HEK293 (cell line): ENCODE results near the gene SZT2.
"Not testable (repeated sequence)": the region's sequence is repeated elsewhere in the genome, so short reads cannot be mapped to it uniquely, and the experiment has no call there.

Source experiments
- CTCF ChIA-PET: fragments of 350-600 bp; formaldehyde crosslinking; extraction: SDS; loops from one replicate; lab custom pipeline; 2021; ENCODE audit warnings: antibody characterized with exemption; lab: Yijun Ruan, JAX
- POLR2A ChIA-PET: fragments of 300-600 bp; formaldehyde crosslinking; extraction: SDS; loops from one replicate; lab custom pipeline; 2020; ENCODE audit warnings: antibody characterized with exemption, inconsistent platforms; lab: Yijun Ruan, JAX
- H3K27ac ChIP-seq: fragments of 200-500 bp; sonication (Bioruptor generic); 2 replicates; pipeline ENCODE4 v1.5.1; 2014; ENCODE audit warnings: low read depth, low read length, control low read depth, inconsistent platforms; ENCODE audit errors: extremely low read depth
- H3K36me3 ChIP-seq, 2 experiments: fragments of 200-500 bp in 1 of 2; sonication (Bioruptor generic) in 1 of 2; 1 replicate in 1 of 2; 2 replicates in 1 of 2; pipeline ENCODE4 v1.5.1; 2014 to 2017; ENCODE audit warnings: inconsistent platforms in 2 of 2, low read length in 2 of 2; ENCODE audit not compliant: control insufficient read depth in 2 of 2, insufficient read depth in 1 of 2
- H3K4me1 ChIP-seq: fragments of 200-500 bp; sonication (Bioruptor generic); 2 replicates; pipeline ENCODE4 v1.5.1; 2014; ENCODE audit warnings: mild to moderate bottlenecking, low read length, inconsistent platforms; ENCODE audit not compliant: control insufficient read depth, insufficient read depth
- H3K4me3 ChIP-seq: 2 replicates; pipeline ENCODE4 v1.5.1; 2011; ENCODE audit warnings: low read depth, mild to moderate bottlenecking, control low read depth, low read length, moderate library complexity
- H3K9me3 ChIP-seq: fragments of 200-500 bp; sonication (Bioruptor generic); 2 replicates; pipeline ENCODE4 v1.5.1; 2014; ENCODE audit warnings: low read depth, low read length, inconsistent platforms; ENCODE audit not compliant: control insufficient read depth, insufficient read depth
- ELK4 ChIP-seq: IDR thresholded peaks from 2 replicates; pipeline ENCODE4 v1.6.1; 2011; ENCODE audit warnings: mild to moderate bottlenecking, low read depth, low read length, borderline replicate concordance
- FEZF1 ChIP-seq: fragments of 450-650 bp; formaldehyde crosslinking; IDR thresholded peaks from 2 replicates; pipeline ENCODE4 v1.5.1; 2016; ENCODE audit warnings: missing biosample characterization, missing genetic modification characterization
- HOXC10 ChIP-seq: sonication (generic); formaldehyde crosslinking; IDR thresholded peaks from 2 replicates; pipeline ENCODE4 v1.8.1; 2023; ENCODE audit warnings: mild to moderate bottlenecking, missing genetic modification reagents
- KLF1 ChIP-seq: fragments of 450-650 bp; formaldehyde crosslinking; IDR thresholded peaks from 2 replicates; pipeline ENCODE4 v1.5.1; 2016; ENCODE audit warnings: missing biosample characterization, missing genetic modification characterization
- SCRT2 ChIP-seq: fragments of 450-650 bp; formaldehyde crosslinking; IDR thresholded peaks from 2 replicates; pipeline ENCODE4 v1.5.1; 2016; ENCODE audit warnings: missing biosample characterization, missing genetic modification characterization
- SP2 ChIP-seq: fragments of 450-650 bp; formaldehyde crosslinking; IDR thresholded peaks from 2 replicates; pipeline ENCODE4 v1.5.1; 2016; ENCODE audit warnings: missing biosample characterization, missing genetic modification characterization
- SP7 ChIP-seq: fragments of 450-650 bp; formaldehyde crosslinking; IDR thresholded peaks from 2 replicates; pipeline ENCODE4 v1.5.1; 2016; ENCODE audit warnings: missing biosample characterization, missing genetic modification characterization
- ZIC2 ChIP-seq: fragments of 450-650 bp; formaldehyde crosslinking; IDR thresholded peaks from 2 replicates; pipeline ENCODE4 v1.5.1; 2016; ENCODE audit warnings: missing biosample characterization, missing genetic modification characterization
- ZNF112 ChIP-seq: fragments of 450-650 bp; formaldehyde crosslinking; IDR thresholded peaks from 2 replicates; pipeline ENCODE4 v1.5.0; 2017; ENCODE audit warnings: missing biosample characterization, missing genetic modification characterization
- ZNF114 ChIP-seq: fragments of 450-650 bp; formaldehyde crosslinking; IDR thresholded peaks from 2 replicates; pipeline ENCODE4 v1.5.0; 2017; ENCODE audit warnings: missing biosample characterization, missing genetic modification characterization
- ZNF121 ChIP-seq: fragments of 450-650 bp; formaldehyde crosslinking; IDR thresholded peaks from 2 replicates; pipeline ENCODE4 v1.5.1; 2016; ENCODE audit warnings: missing biosample characterization, missing genetic modification characterization
- ZNF138 ChIP-seq: fragments of 450-650 bp; formaldehyde crosslinking; IDR thresholded peaks from 2 replicates; pipeline ENCODE4 v1.5.1; 2016; ENCODE audit warnings: missing biosample characterization, missing genetic modification characterization, borderline replicate concordance
- ZNF2 ChIP-seq: fragments of 450-650 bp; formaldehyde crosslinking; IDR thresholded peaks from 2 replicates; pipeline ENCODE4 v1.5.1; 2016; ENCODE audit warnings: missing biosample characterization, missing genetic modification characterization
- ZNF202 ChIP-seq: fragments of 450-650 bp; formaldehyde crosslinking; IDR thresholded peaks from 2 replicates; pipeline ENCODE4 v1.5.1; 2016; ENCODE audit warnings: missing biosample characterization, missing genetic modification characterization, borderline replicate concordance
- ZNF248 ChIP-seq: fragments of 450-650 bp; formaldehyde crosslinking; IDR thresholded peaks from 2 replicates; pipeline ENCODE4 v1.5.1; 2017; ENCODE audit warnings: missing biosample characterization, missing genetic modification characterization
- ZNF26 ChIP-seq: fragments of 450-650 bp; formaldehyde crosslinking; IDR thresholded peaks from 2 replicates; pipeline ENCODE4 v1.5.1; 2016; ENCODE audit warnings: missing biosample characterization, missing genetic modification characterization
- ZNF335 ChIP-seq: fragments of 450-650 bp; formaldehyde crosslinking; conservative IDR thresholded peaks from 2 replicates; pipeline ENCODE4 v1.5.1; 2016; ENCODE audit warnings: missing biosample characterization, missing genetic modification characterization
- ZNF366 ChIP-seq: fragments of 450-650 bp; formaldehyde crosslinking; conservative IDR thresholded peaks from 2 replicates; pipeline ENCODE4 v1.5.1; 2016; ENCODE audit warnings: missing biosample characterization, missing genetic modification characterization
- ZNF391 ChIP-seq: fragments of 450-650 bp; formaldehyde crosslinking; IDR thresholded peaks from 2 replicates; pipeline ENCODE4 v1.5.1; 2016; ENCODE audit warnings: low read depth, missing biosample characterization, missing genetic modification characterization, borderline replicate concordance
- ZNF398 ChIP-seq: fragments of 450-650 bp; formaldehyde crosslinking; IDR thresholded peaks from 2 replicates; pipeline ENCODE4 v1.5.1; 2017; ENCODE audit warnings: missing biosample characterization, missing genetic modification characterization
- ZNF580 ChIP-seq: fragments of 450-650 bp; formaldehyde crosslinking; IDR thresholded peaks from 2 replicates; pipeline ENCODE4 v1.5.1; 2016; ENCODE audit warnings: missing biosample characterization, missing genetic modification characterization
- ZNF677 ChIP-seq: fragments of 450-650 bp; IDR thresholded peaks from 2 replicates; pipeline ENCODE4 v1.5.0; 2018; ENCODE audit warnings: missing biosample characterization, mild to moderate bottlenecking, missing genetic modification characterization, moderate library complexity
- ZNF701 ChIP-seq: fragments of 450-650 bp; formaldehyde crosslinking; IDR thresholded peaks from 2 replicates; pipeline ENCODE4 v1.5.1; 2016; ENCODE audit warnings: missing biosample characterization, missing genetic modification characterization
- ZNF776 ChIP-seq: fragments of 450-650 bp; formaldehyde crosslinking; IDR thresholded peaks from 2 replicates; pipeline ENCODE4 v1.5.0; 2017; ENCODE audit warnings: missing biosample characterization, missing genetic modification characterization, borderline replicate concordance
- ZNF777 ChIP-seq: fragments of 450-650 bp; formaldehyde crosslinking; IDR thresholded peaks from 2 replicates; pipeline ENCODE4 v1.5.1; 2017; ENCODE audit warnings: missing biosample characterization, missing genetic modification characterization, borderline replicate concordance

Gene SZT2

GRCh38 chr1:43367904-43368645 lies 21.6 kb upstream of the SZT2 start, which contains the start of gene ELOVL1 (continued):
- TF ChIP-seq ZNF26 (tag by site-specific recombination) (no peak), ZNF2 (tag by site-specific recombination) (peak; percentile 91), ZNF391 (tag by site-specific recombination) (peak; percentile 75; the same call in 1 of the 2 replicates), ZNF398 (peak; percentile 73)

GRCh38 chr1:43368646-43369020 lies 21.1 kb upstream of the SZT2 start:
- CTCF ChIA-PET, result interaction anchor here (0.6 to 1.6 kb wide), 6 partner anchors 8 to 1510 kb away, joined by 3 to 8 read pairs (median 4); partner anchors contain the start of gene CDC20
- TF ChIP-seq ZNF366 (tag by site-specific recombination) (0 out of 2 replicates have a peak, but pooled peaks have one; percentile 19), ZNF248 (tag by site-specific recombination) (no peak), SP2 (tag by site-specific recombination) (no peak), ZNF202 (tag by site-specific recombination) (no peak), ZNF777 (tag by site-specific recombination) (no peak), ZNF677 (tag by site-specific recombination) (no peak)
- Histone ChIP-seq H3K4me1 (peaks cover 8% of the 10 kb centered on the region; the same call in 1 of the 2 replicates), H3K9me3 (no peaks in the 10 kb centered on the region), H3K4me3 (peak overlapping the region; percentile 53), H3K27ac (peak overlapping the region; percentile 92), H3K36me3 (peaks cover 0 to 23% of the 10 kb centered on the region in 2 experiments; a peak in 1 of 3 replicates)
- POLR2A ChIA-PET, result interaction anchor here (1.0 to 2.7 kb wide), 9 partner anchors 9 to 78 kb away, joined by 3 to 34 read pairs (median 4); partner anchors contain the start of genes CDC20, MED8 and SZT2

GRCh38 chr1:43369779-43370178 lies 19.9 kb upstream of the SZT2 start:
- ChIA-PET POLR2A (interaction anchor here (0.7 to 1.8 kb wide), 3 partner anchors 12 to 72 kb away, joined by 3 to 4 read pairs (median 3); no protein-coding TSS in a partner anchor), CTCF (interaction anchor here (1.4 kb wide), 1 partner anchor 45 kb away, joined by 3 read pairs; no protein-coding TSS in a partner anchor)
- not testable (repeated sequence) for H3K4me3 ChIP-seq, H3K4me1 ChIP-seq, H3K27ac ChIP-seq, H3K9me3 ChIP-seq
- peaks cover 0 to 12% of the 10 kb centered on the region in 2 experiments; a peak in 1 of 3 replicates for H3K36me3 ChIP-seq
- peak; percentile 93 for TF ChIP-seq ZNF121

GRCh38 chr1:43370564-43370963 lies 19.1 kb upstream of the SZT2 start:
- ChIA-PET POLR2A (interaction anchor here (0.7 kb wide), 1 partner anchor 957 kb away, joined by 3 read pairs; no protein-coding TSS in a partner anchor), CTCF (interaction anchor here (0.7 to 1.4 kb wide), 2 partner anchors 44 to 144 kb away, joined by 3 to 4 read pairs; no protein-coding TSS in a partner anchor)
- Histone ChIP-seq H3K36me3 (peaks cover 0 to 4% of the 10 kb centered on the region in 2 experiments; a peak in 1 of 3 replicates), H3K4me3 (no peak overlapping the region), H3K4me1 (peaks cover 8% of the 10 kb centered on the region; the same call in 1 of the 2 replicates), H3K27ac (no peak overlapping the region), H3K9me3 (no peaks in the 10 kb centered on the region)
- TF ChIP-seq KLF1, result no peak
- TF ChIP-seq ZNF138 (tag by site-specific recombination), result no peak
- no peak for TF ChIP-seq ZNF114 (tag by site-specific recombination)
- TF ChIP-seq FEZF1 (tag by site-specific recombination), result peak; percentile 57
- no peak for TF ChIP-seq SCRT2 (tag by site-specific recombination)
- no peak for TF ChIP-seq ZNF335 (tag by site-specific recombination)
- peak; percentile 97 for TF ChIP-seq SP7 (tag by site-specific recombination)
- no peak for TF ChIP-seq ZNF580 (tag by site-specific recombination)
- peak; percentile 60 for TF ChIP-seq ZIC2 (tag by site-specific recombination)
- TF ChIP-seq ZNF701, result no peak
- TF ChIP-seq ELK4, result no peak
- TF ChIP-seq ZNF776 (tag by site-specific recombination), result no peak
- TF ChIP-seq ZNF112 (tag by site-specific recombination), result no peak
- no peak for TF ChIP-seq HOXC10
